ENCODE results near the gene PDLIM3.

- no peak for TF ChIP-seq ZNF274 (IDR thresholded peaks at IDR 0.05; ENCODE audit: borderline replicate concordance, low read depth, low read length)
- no peak for TF ChIP-seq NCOR1 (IDR thresholded peaks at IDR 0.05)
- TF ChIP-seq POLR2A (conservative IDR thresholded peaks at IDR 0.05): no peak
- TF ChIP-seq CTCF (IDR thresholded peaks at IDR 0.05 in 2 of 3, conservative IDR thresholded peaks at IDR 0.05 in 1 of 3; ENCODE audit: insufficient read depth in 2 of 3, low read depth in 1 of 3, low read length in 3 of 3): 0 out of 6 replicates have a peak, but pooled peaks of 1 of the 3 experiments have one; percentile 9
- TF ChIP-seq TFE3 (CRISPR knock-in tag; IDR thresholded peaks at IDR 0.05): no peak
- TF ChIP-seq ZZZ3 (IDR thresholded peaks at IDR 0.05): no peak
- no peak for TF ChIP-seq EP300 (IDR thresholded peaks at IDR 0.05; ENCODE audit: low read length)
- TF ChIP-seq ATF3 (IDR thresholded peaks at IDR 0.05): no peak
- no peak for TF ChIP-seq ATF3 (CRISPR knock-in tag; conservative IDR thresholded peaks at IDR 0.05)
- TF ChIP-seq SMARCA4 (IDR thresholded peaks at IDR 0.05): no peak
- no peak for TF ChIP-seq EZH2 (IDR thresholded peaks at IDR 0.05; ENCODE audit: borderline replicate concordance, low read depth, low read length)
- no peak for TF ChIP-seq MXI1 (IDR thresholded peaks at IDR 0.05; ENCODE audit: low read depth, low read length)
- TF ChIP-seq ZNF668 (CRISPR knock-in tag; IDR thresholded peaks at IDR 0.05): no peak
- TF ChIP-seq ZNF408 (CRISPR knock-in tag; IDR thresholded peaks at IDR 0.05; ENCODE audit: low read depth): no peak
These were observed 78.2 kb downstream of the PDLIM3 start for GRCh38 chr4:185457136-185457535.

Data from K562 (cell line).